ENCODE measurements around the gene KCNS1. TPM values are rescaled to one million over a fixed set of nuclear protein-coding genes. Genes with fewer than 3 reads are reported as not detected.

The KCNS1 gene
- total RNA-seq, 1 experiment from 2014 or later: 0.98 TPM

GRCh38 chr20:45069261-45069660 is 31.7 kb downstream of the KCNS1 start:
- Histone ChIP-seq H3K18ac (ENCODE audit: insufficient read length, low read depth, low read length) (no peak overlapping the region), H4K91ac (ENCODE audit: insufficient read length, low read depth, low read length) (no peak overlapping the region), H3K27me3 (ENCODE audit: insufficient read depth, low read length) (no peaks in the 10 kb centered on the region), H2AK5ac (ENCODE audit: insufficient read length, low read length) (no peak overlapping the region), H3K4me1 (ENCODE audit: insufficient read depth, low read length) (no peaks in the 10 kb centered on the region), H3K9ac (ENCODE audit: extremely low read depth, insufficient read length, low read length) (no peak overlapping the region), H3K23me2 (ENCODE audit: insufficient read length, low read depth, low read length, poor library complexity, severe bottlenecking) (no peaks in the 10 kb centered on the region), H2BK20ac (ENCODE audit: low read depth, low read length, poor library complexity, severe bottlenecking) (no peak overlapping the region), H3K14ac (ENCODE audit: insufficient read depth, low read length) (no peak overlapping the region), H4K5ac (ENCODE audit: insufficient read length, low read depth, low read length) (no peak overlapping the region), H3K79me2 (ENCODE audit: insufficient read depth, low read length) (no peaks in the 10 kb centered on the region), H4K20me1 (ENCODE audit: control insufficient read depth, insufficient read depth, insufficient read length) (no peaks in the 10 kb centered on the region), H3T11ph (ENCODE audit: low read length) (no peak overlapping the region), H2AFZ (ENCODE audit: low read length) (no peak overlapping the region), H4K8ac (replicated peaks; ENCODE audit: insufficient read length, low read depth, low read length) (no peak overlapping the region), H3K9me3 (ENCODE audit: control insufficient read depth, low read depth, low read length) (no peaks in the 10 kb centered on the region), H3K79me1 (ENCODE audit: insufficient read depth, low read depth, low read length, poor library complexity, severe bottlenecking) (peaks cover 3% of the 10 kb centered on the region), H2BK120ac (ENCODE audit: low read depth, low read length, poor library complexity, severe bottlenecking) (no peak overlapping the region), H2BK12ac (ENCODE audit: insufficient read length, low read depth, low read length) (no peak overlapping the region), H2BK5ac (ENCODE audit: insufficient read length, low read length) (no peak overlapping the region), H2BK15ac (ENCODE audit: low read depth, low read length) (no peak overlapping the region), H3K27ac (ENCODE audit: insufficient read length, low read depth, low read length) (no peak overlapping the region), H3K56ac (ENCODE audit: insufficient read length, low read depth, low read length) (no peak overlapping the region), H3K4ac (ENCODE audit: low read depth, low read length) (no peak overlapping the region), H3K4me2 (ENCODE audit: insufficient read depth, insufficient read length, low read length) (no peak overlapping the region), H3K23ac (ENCODE audit: insufficient read length, low read depth, low read length) (no peak overlapping the region)
- TF ChIP-seq CTCF (conservative IDR thresholded peaks at IDR 0.05): no peak
- no peak overlapping the region for H3K4me3 Mint-ChIP-seq
- no peaks in the 10 kb centered on the region for H3K4me1 Mint-ChIP-seq
- WGBS (ENCODE audit: extremely low coverage, insufficient read length, low lambda C conversion rate): no CpG with 5 or more reads among the region's 1 CpG
- no peak for DNase-seq
- no peak overlapping the region for H3K27ac Mint-ChIP-seq
- H3K36me3 Mint-ChIP-seq (ENCODE audit: insufficient read depth in 1 of 3, low read depth in 3 of 3): peaks cover 0 to 4% (median 2%) of the 10 kb centered on the region in 3 experiments; a peak in 4 of 7 replicates
- H3K27me3 Mint-ChIP-seq (ENCODE audit: low read depth): no peaks in the 10 kb centered on the region
- no peaks in the 10 kb centered on the region for H3K9me3 Mint-ChIP-seq
